Esophagus squamous epithelium (tissue), 4 donors: ENCODE data around the gene STARD6.

Experiments
- POLR2A ChIP-seq, 4 donors: fragments of 450-650 bp; IDR thresholded peaks; one replicate each; pipeline ENCODE4 v1.6.1; 2017; ENCODE audit warnings: antibody characterized with exemption in 4 of 4, mild to moderate bottlenecking in 4 of 4, moderate library complexity in 3 of 4
- TF ChIP-seq, protein P1 (sequence below), 6 experiments: fragments of 450-650 bp in 4 of 6; fragments of 200-600 bp in 2 of 6; sonication (generic) in 2 of 6; IDR thresholded peaks; one replicate each; pipeline ENCODE4 v1.5.1; 2016 to 2019; ENCODE audit warnings: antibody characterized with exemption in 6 of 6, mild to moderate bottlenecking in 4 of 6, moderate library complexity in 4 of 6

DNA sequence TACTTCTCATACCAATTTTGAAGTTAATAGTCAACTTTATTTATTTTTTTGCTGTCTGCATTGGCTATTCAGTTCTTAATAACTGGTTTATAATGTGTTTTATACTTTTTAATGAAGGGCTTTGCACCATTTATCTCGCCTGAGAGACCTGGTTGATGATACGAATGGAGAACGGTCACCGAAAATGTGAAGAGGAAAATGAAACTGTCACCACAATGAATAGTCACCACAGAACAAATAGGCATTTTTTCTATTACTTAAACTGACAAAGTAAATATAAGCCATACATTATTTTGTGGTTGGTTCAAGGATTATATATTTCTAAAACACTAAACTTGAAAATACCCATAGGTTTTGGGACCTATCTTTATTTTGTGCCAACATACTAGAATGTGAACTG is 20.4 kb upstream of the STARD6 start:
- no peak for TF ChIP-seq POLR2A (IDR thresholded peaks at IDR 0.05)
- TF ChIP-seq, protein P1, sequence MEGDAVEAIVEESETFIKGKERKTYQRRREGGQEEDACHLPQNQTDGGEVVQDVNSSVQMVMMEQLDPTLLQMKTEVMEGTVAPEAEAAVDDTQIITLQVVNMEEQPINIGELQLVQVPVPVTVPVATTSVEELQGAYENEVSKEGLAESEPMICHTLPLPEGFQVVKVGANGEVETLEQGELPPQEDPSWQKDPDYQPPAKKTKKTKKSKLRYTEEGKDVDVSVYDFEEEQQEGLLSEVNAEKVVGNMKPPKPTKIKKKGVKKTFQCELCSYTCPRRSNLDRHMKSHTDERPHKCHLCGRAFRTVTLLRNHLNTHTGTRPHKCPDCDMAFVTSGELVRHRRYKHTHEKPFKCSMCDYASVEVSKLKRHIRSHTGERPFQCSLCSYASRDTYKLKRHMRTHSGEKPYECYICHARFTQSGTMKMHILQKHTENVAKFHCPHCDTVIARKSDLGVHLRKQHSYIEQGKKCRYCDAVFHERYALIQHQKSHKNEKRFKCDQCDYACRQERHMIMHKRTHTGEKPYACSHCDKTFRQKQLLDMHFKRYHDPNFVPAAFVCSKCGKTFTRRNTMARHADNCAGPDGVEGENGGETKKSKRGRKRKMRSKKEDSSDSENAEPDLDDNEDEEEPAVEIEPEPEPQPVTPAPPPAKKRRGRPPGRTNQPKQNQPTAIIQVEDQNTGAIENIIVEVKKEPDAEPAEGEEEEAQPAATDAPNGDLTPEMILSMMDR (IDR thresholded peaks at IDR 0.05): no peak
